Thoracic aorta (tissue), 2 donors: ENCODE data around the gene EIF4G3. TPM values are rescaled to one million over a fixed set of nuclear protein-coding genes. Genes with fewer than 3 reads are reported as not detected.

Source experiments
- ATAC-seq: fragments of 150-250 bp; one replicate; pipeline ENCODE4 v1.8.0; 2017; ENCODE audit warnings: low read depth; ENCODE audit not compliant: insufficient number of reproducible peaks, low FRiP score
- DNase-seq: peaks from one replicate; pipeline ENCODE4 v3.0.0-alpha.2; 2020; ENCODE audit warnings: low spot score
- H3K27ac ChIP-seq, 2 donors: fragments of 200-600 bp; sonication (generic); 1 replicate in 1 of 2; 2 replicates in 1 of 2; pipeline ENCODE4 v1.5.1; 2016; ENCODE audit warnings: mild to moderate bottlenecking in 2 of 2, moderate library complexity in 2 of 2
- H3K27me3 ChIP-seq: fragments of 200-600 bp; sonication (generic); replicated peaks from 2 replicates; pipeline ENCODE4 v1.6.0; 2016; ENCODE audit warnings: mild to moderate bottlenecking; ENCODE audit not compliant: insufficient read depth
- H3K36me3 ChIP-seq: fragments of 200-600 bp; sonication (generic); one replicate; pipeline ENCODE4 v1.5.1; 2016
- H3K4me1 ChIP-seq, 2 donors: fragments of 200-600 bp; sonication (generic); 1 replicate in 1 of 2; 2 replicates in 1 of 2; pipeline versions ENCODE4 v1.5.1 to v1.6.0; 2016; ENCODE audit warnings: low read depth in 2 of 2, mild to moderate bottlenecking in 1 of 2; ENCODE audit not compliant: control insufficient read depth in 1 of 2
- H3K4me3 ChIP-seq: fragments of 200-600 bp; sonication (generic); 2 replicates; pipeline ENCODE4 v1.5.1; 2016; ENCODE audit warnings: mild to moderate bottlenecking
- H3K9me3 ChIP-seq: fragments of 200-600 bp; sonication (generic); 2 replicates; pipeline ENCODE4 v1.5.1; 2016
- CTCF ChIP-seq: fragments of 200-600 bp; sonication (generic); IDR thresholded peaks from one replicate; pipeline ENCODE4 v1.5.1; 2019; ENCODE audit warnings: antibody characterized with exemption
- total RNA-seq, 2 donors: library from RNA; depleted of rRNA; stranded (reverse); fragments of >200 nt; gene quantifications; one replicate each; pipeline versions ENCODE4 v1.1.0 to v1.2.3, GENCODE V29; 2016

The EIF4G3 gene
- total RNA-seq, 2 donors from 2014 or later: 43.1 to 54.0 TPM

DNA sequence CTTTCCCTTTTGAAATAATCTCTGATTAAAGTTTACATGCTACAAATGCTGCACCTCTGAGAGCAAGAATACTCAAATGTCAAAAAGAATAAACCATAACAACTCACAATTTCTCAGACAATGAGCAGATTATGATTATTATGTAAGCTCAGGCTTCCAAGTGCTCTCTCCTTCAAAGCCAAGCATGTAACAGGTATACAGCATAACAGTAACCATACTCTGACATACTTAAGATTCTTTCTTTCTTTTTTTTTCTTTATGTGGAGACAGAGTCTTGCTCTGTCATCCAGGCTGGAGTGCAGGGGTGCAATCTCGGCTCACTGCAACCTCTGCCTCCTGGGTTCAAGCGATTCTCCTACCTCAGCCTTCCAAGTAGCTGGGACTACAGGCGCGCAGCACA lies 155.4 kb downstream of the EIF4G3 start:
- no peak for DNase-seq
- Histone ChIP-seq H3K36me3 (no peaks in the 10 kb centered on the region), H3K4me1 (peaks cover 11 to 19% of the 10 kb centered on the region in 2 donors), H3K27me3 (no peaks in the 10 kb centered on the region), H3K27ac (peak overlapping the region; percentile 61 to 92), H3K4me3 (peak overlapping the region; percentile 59), H3K9me3 (no peaks in the 10 kb centered on the region)
- TF ChIP-seq CTCF: no peak
- ATAC-seq: no peak

- no peak for ATAC-seq
- no peak overlapping the region for H3K4me3 ChIP-seq
- no peaks in the 10 kb centered on the region for H3K9me3 ChIP-seq
- no peak overlapping the region for H3K27ac ChIP-seq
- DNase-seq: no peak
- H3K4me1 ChIP-seq: peaks cover 11 to 19% of the 10 kb centered on the region in 2 donors
- no peaks in the 10 kb centered on the region for H3K27me3 ChIP-seq
- no peaks in the 10 kb centered on the region for H3K36me3 ChIP-seq
- no peak for TF ChIP-seq CTCF
Measured at GRCh38 chr1:21020151-21020550, 156.5 kb downstream of the EIF4G3 start.

GRCh38 chr1:21018673-21019072 lies 158.0 kb downstream of the EIF4G3 start:
- DNase-seq (no peak), ATAC-seq (no peak)
- H3K4me1 ChIP-seq: peaks cover 11 to 19% of the 10 kb centered on the region in 2 donors
- no peak for TF ChIP-seq CTCF
- no peak overlapping the region for H3K4me3 ChIP-seq
- H3K27ac ChIP-seq: no peak overlapping the region
- H3K9me3 ChIP-seq: no peaks in the 10 kb centered on the region
- H3K27me3 ChIP-seq: no peaks in the 10 kb centered on the region
- no peaks in the 10 kb centered on the region for H3K36me3 ChIP-seq

DNA sequence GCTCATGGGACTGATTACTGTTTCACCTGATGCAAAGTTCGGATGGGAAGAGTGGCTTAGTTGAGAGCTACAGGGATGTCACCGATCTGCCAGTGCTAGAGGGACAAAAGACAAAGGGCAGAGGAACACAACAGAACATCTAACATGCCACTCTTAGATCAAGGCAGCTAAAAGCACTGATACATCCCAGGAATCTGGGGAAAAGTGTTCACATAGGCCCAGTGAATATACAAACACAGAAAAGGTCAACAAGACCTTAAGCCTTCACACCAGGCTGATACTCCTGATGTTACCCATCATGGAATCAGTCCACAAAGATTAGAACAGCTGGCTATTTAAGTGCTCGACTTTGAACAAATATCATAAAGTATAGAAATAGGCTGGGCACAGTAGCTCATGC lies 163.2 kb downstream of the EIF4G3 start:
- TF ChIP-seq CTCF: no peak
- H3K27me3 ChIP-seq: no peaks in the 10 kb centered on the region
- no peaks in the 10 kb centered on the region for H3K36me3 ChIP-seq
- no peak for ATAC-seq
- H3K4me3 ChIP-seq: no peak overlapping the region
- H3K9me3 ChIP-seq: no peaks in the 10 kb centered on the region
- H3K4me1 ChIP-seq: no peaks in the 10 kb centered on the region
- DNase-seq: no peak
- no peak overlapping the region for H3K27ac ChIP-seq

DNA sequence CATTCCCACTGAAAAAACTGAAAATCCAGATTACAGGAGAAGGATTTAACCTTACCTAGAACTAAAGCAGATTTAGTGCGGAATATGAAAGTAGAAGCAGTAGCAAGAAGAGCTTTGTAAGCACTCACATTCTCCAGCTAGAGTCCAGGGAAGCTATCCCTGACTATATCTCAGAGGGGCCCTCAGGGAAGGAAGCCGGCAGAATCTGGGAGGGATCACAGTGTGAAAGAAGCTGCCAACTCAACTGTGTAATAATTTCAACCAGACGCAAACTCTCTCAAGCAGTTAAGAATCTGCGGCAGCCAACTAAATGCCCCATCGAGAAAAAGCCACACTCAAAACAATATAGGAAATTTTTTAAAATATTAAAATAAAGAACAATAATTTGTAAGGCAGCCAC lies 163.8 kb downstream of the EIF4G3 start:
- no peak for TF ChIP-seq CTCF
- DNase-seq: no peak
- H3K9me3 ChIP-seq: no peaks in the 10 kb centered on the region
- no peaks in the 10 kb centered on the region for H3K4me1 ChIP-seq
- no peaks in the 10 kb centered on the region for H3K27me3 ChIP-seq
- H3K4me3 ChIP-seq: no peak overlapping the region
- no peak overlapping the region for H3K27ac ChIP-seq
- ATAC-seq: no peak
- no peaks in the 10 kb centered on the region for H3K36me3 ChIP-seq
